K562 (cell line): ENCODE measurements around the gene UNC45A. TPM values are rescaled to one million over a fixed set of nuclear protein-coding genes. Genes with fewer than 3 reads are reported as not detected.

Experiments
- ATAC-seq: fragments of 200-7000 bp; cut with Tn5 transposase; 3 replicates; pipeline ENCODE4 v1.9.1; 2020; ENCODE audit warnings: moderate library complexity
- BruUV-seq: library from RNA; stranded (reverse); fragments of 400-500 nt; replicated peaks from 2 replicates; lab custom pipeline; 2021; lab: Mats Ljungman, UMichigan
- CTCF ChIA-PET: fragments of 300-600 bp; formaldehyde crosslinking; extraction: SDS; loops from one replicate; lab custom pipeline; 2021; ENCODE audit warnings: low intra/inter-chr PET ratio; lab: Yijun Ruan, JAX
- POLR2A ChIA-PET: fragments of 300-600, 350-650 bp; sonication (Branson Sonifier 250); formaldehyde crosslinking; extraction: SDS; loops from one replicate; lab custom pipeline; 2021; ENCODE audit warnings: antibody characterized with exemption, inconsistent platforms; lab: Yijun Ruan, JAX
- DNase-seq, 4 experiments: peaks; one replicate each; pipeline versions ENCODE4 v3.0.0 to v3.0.0-alpha.2; 2011 to 2018; ENCODE audit warnings: low spot score in 3 of 4, mixed read lengths in 3 of 4; ENCODE audit errors: extremely low read depth in 1 of 4
- FAIRE-seq: peaks from 2 replicates; lab custom pipeline; 2011; peaks lifted over from hg19 to GRCh38; lab: Jason Lieb, UNC
- H2AFZ ChIP-seq: 2 replicates; pipeline ENCODE4 v1.6.0; 2011; ENCODE audit warnings: low read depth, low read length, control low read depth, inconsistent platforms
- H3K27ac ChIP-seq: fragments of 200-600 bp; 3 replicates; pipeline ENCODE4 v1.8.0; 2011; ENCODE audit warnings: low read depth, mild to moderate bottlenecking, control low read depth, inconsistent platforms, low read length, moderate library complexity, mixed read lengths; ENCODE audit errors: extremely low read depth
- H3K27me3 ChIP-seq, 2 experiments: fragments of 300-600 bp in 1 of 2; 2 replicates in 1 of 2; 3 replicates in 1 of 2; pipeline versions ENCODE4 v1.6.0 to v1.8.0; 2011; ENCODE audit warnings: inconsistent platforms in 2 of 2, low read length in 2 of 2, mild to moderate bottlenecking in 1 of 2, mixed read lengths in 1 of 2, moderate library complexity in 1 of 2; ENCODE audit not compliant: control insufficient read depth in 2 of 2, insufficient read depth in 2 of 2
- H3K36me3 ChIP-seq: fragments of 300-600 bp; 3 replicates; pipeline ENCODE4 v1.8.0; 2011; ENCODE audit warnings: mild to moderate bottlenecking, low read length, inconsistent platforms; ENCODE audit not compliant: control insufficient read depth, insufficient read depth
- H3K4me1 ChIP-seq, 2 experiments: fragments of 200-600 bp in 1 of 2; replicated peaks in 1 of 2; 2 replicates in 1 of 2; 3 replicates in 1 of 2; pipeline versions ENCODE4 v1.5.1 to v1.8.0; 2011; ENCODE audit warnings: inconsistent platforms in 2 of 2, low read length in 2 of 2, mild to moderate bottlenecking in 1 of 2, mixed read lengths in 1 of 2, moderate library complexity in 1 of 2; ENCODE audit not compliant: control insufficient read depth in 2 of 2, insufficient read depth in 2 of 2
- H3K4me2 ChIP-seq: 2 replicates; pipeline ENCODE4 v1.6.1; 2011; ENCODE audit warnings: low read length, control low read depth, inconsistent platforms, mixed read lengths; ENCODE audit not compliant: insufficient read depth
- H3K4me3 ChIP-seq: fragments of 200-600 bp; sonication (generic), shearing (Covaris generic); 2 replicates; pipeline ENCODE4 v1.5.1; 2016; ENCODE audit warnings: control low read depth, inconsistent platforms
- H3K79me2 ChIP-seq: fragments of 200-600 bp; 3 replicates; pipeline ENCODE4 v1.8.0; 2011; ENCODE audit warnings: low read length, inconsistent platforms; ENCODE audit not compliant: control insufficient read depth, insufficient read depth
- H3K9ac ChIP-seq, 2 experiments: 2 replicates each; pipeline versions ENCODE4 v1.6.0 to v1.6.1; 2011; ENCODE audit warnings: low read depth in 2 of 2, low read length in 2 of 2, control low read depth in 1 of 2, inconsistent platforms in 1 of 2, mild to moderate bottlenecking in 1 of 2, mixed read lengths in 1 of 2; ENCODE audit not compliant: insufficient read depth in 1 of 2
- H3K9me1 ChIP-seq: one replicate; pipeline ENCODE4 v1.6.0; 2011; ENCODE audit warnings: inconsistent platforms, mild to moderate bottlenecking, low read length, moderate library complexity; ENCODE audit not compliant: control insufficient read depth, insufficient read depth
- H3K9me3 ChIP-seq: replicated peaks from 2 replicates; pipeline ENCODE4 v1.5.1; 2011; ENCODE audit warnings: low read depth, low read length, inconsistent platforms; ENCODE audit not compliant: control insufficient read depth, insufficient read depth
- H4K20me1 ChIP-seq: replicated peaks from 2 replicates; pipeline ENCODE4 v1.6.1; 2011; ENCODE audit warnings: low read length, inconsistent platforms, mixed read lengths; ENCODE audit not compliant: control insufficient read depth, insufficient read depth
- ARNT ChIP-seq, 2 experiments: fragments of 450-650 bp; IDR thresholded peaks; 2 replicates each; pipeline ENCODE4 v1.6.1; 2016; ENCODE audit warnings: mild to moderate bottlenecking in 1 of 2
- CAMTA2 ChIP-seq: fragments of 250-450 bp; sonication (Bioruptor Pico); conservative IDR thresholded peaks from 2 replicates; pipeline ENCODE4 v1.5.1; 2022
- E2F1 ChIP-seq: sonication (generic); formaldehyde crosslinking; IDR thresholded peaks from 2 replicates; pipeline ENCODE4 v1.8.1; 2023; ENCODE audit warnings: mild to moderate bottlenecking, missing genetic modification reagents, moderate library complexity
- GABPA ChIP-seq: fragments of 200-800 bp; sonication (Bioruptor generic); conservative IDR thresholded peaks from 2 replicates; pipeline ENCODE4 v1.6.1; 2016; ENCODE audit warnings: low read depth, missing genetic modification characterization, missing compliant biosample characterization
- GTF2F1 ChIP-seq: IDR thresholded peaks from 2 replicates; pipeline ENCODE4 v1.6.1; 2011; ENCODE audit warnings: low read depth, low read length, improper control_type of control experiment
- MCM5 ChIP-seq: fragments of 450-650 bp; IDR thresholded peaks from 2 replicates; pipeline ENCODE4 v1.6.1; 2016; ENCODE audit warnings: low read depth
- MTA3 ChIP-seq: fragments of 450-650 bp; formaldehyde crosslinking; IDR thresholded peaks from 2 replicates; pipeline ENCODE4 v1.6.1; 2017; ENCODE audit warnings: mild to moderate bottlenecking, borderline replicate concordance
- RFX7 ChIP-seq: fragments of 250-450 bp; sonication (Bioruptor Pico); IDR thresholded peaks from 2 replicates; pipeline ENCODE4 v1.5.1; 2021; ENCODE audit warnings: mild to moderate bottlenecking
- RHOXF2B ChIP-seq: fragments of 250-450 bp; sonication (Bioruptor Pico); conservative IDR thresholded peaks from 2 replicates; pipeline ENCODE4 v1.5.1; 2021
- STAT5A ChIP-seq: IDR thresholded peaks from 2 replicates; pipeline ENCODE4 v1.6.1; 2012; ENCODE audit warnings: low read length, inconsistent platforms, borderline replicate concordance
- XRCC4 ChIP-seq: IDR thresholded peaks from one replicate; pipeline ENCODE4 v1.6.1; 2011; ENCODE audit not compliant: insufficient read depth, insufficient read length; ENCODE audit errors: extremely low read depth
- ZFP1 ChIP-seq: fragments of 450-650 bp; formaldehyde crosslinking; IDR thresholded peaks from 2 replicates; pipeline ENCODE4 v1.4.0; 2020; ENCODE audit warnings: mild to moderate bottlenecking, mixed read lengths
- ZNF436 ChIP-seq: fragments of 250-450, 450-650 bp; sonication (Bioruptor Pico); formaldehyde crosslinking; IDR thresholded peaks from 2 replicates; pipeline ENCODE4 v1.7.0; 2020; ENCODE audit warnings: mild to moderate bottlenecking
- WGBS: fragments of 100-300 bp; shearing (Covaris generic); methylation state at CpG from one replicate; pipeline ENCODE4 v1.1.6; 2016; ENCODE audit warnings: low coverage, mixed read lengths; ENCODE audit not compliant: insufficient coverage; ENCODE audit errors: missing lambda C conversion rate; 5-methylcytosine and 5-hydroxymethylcytosine counted together
- in situ Hi-C: fragments of 300-500 bp; cut with MboI; formaldehyde crosslinking; loops from 4 replicates; pipeline ENCODE4 v1.15.0; 2018; ENCODE audit warnings: inconsistent platforms, mixed read lengths
- intact Hi-C: fragments of 100-400 bp; cut with micrococcal nuclease; formaldehyde crosslinking; loops from 2 replicates; pipeline ENCODE4 v1.14.2; 2022
- polyA plus RNA-seq, 8 experiments: library from polyadenylated mRNA; depleted of rRNA in 4 of 8; stranded (reverse) in 5 of 8; unstranded in 3 of 8; fragments of >200 nt; fragmentation: Nextera tagmentation in 2 of 8; fragmentation: Illumina TruSeq in 1 of 8; extraction: Ambion mirVana in 2 of 8; extraction: Trizol in 1 of 8; gene quantifications; 2 replicates each; pipeline versions ENCODE4 v1.2.1 to v1.2.3, GENCODE V29; 2011 to 2014; ENCODE audit warnings: inconsistent platforms in 1 of 8, missing spikeins in 1 of 8
- total RNA-seq, 7 experiments: library from RNA; depleted of rRNA in 6 of 7; stranded (reverse); fragments of >200 nt in 6 of 7; fragmentation: Illumina TruSeq in 2 of 7; extraction: Trizol in 2 of 7; gene quantifications; 2 replicates each; pipeline versions ENCODE4 v1.2.1 to v1.2.3, GENCODE V29; 2011 to 2021; ENCODE audit warnings: low replicate concordance in 1 of 7
- TF ChIP-seq, protein P1 (sequence below): fragments of 250-450 bp; sonication (Bioruptor Pico); IDR thresholded peaks from 2 replicates; pipeline ENCODE4 v1.8.0; 2022; ENCODE audit warnings: moderate library complexity, mild to moderate bottlenecking, inconsistent platforms

The UNC45A gene
- total and polyA plus RNA-seq, 9 of the 15 experiments (the other 6 are each of a cell fraction or from before 2014, with no cell fraction given), result 22.4 to 79.3 (median 43.7) TPM

- no peak for TF ChIP-seq GABPA (tag)
These were observed 41.7 kb upstream of the UNC45A start (continued) for GRCh38 chr15:90893175-90894090.

DNA sequence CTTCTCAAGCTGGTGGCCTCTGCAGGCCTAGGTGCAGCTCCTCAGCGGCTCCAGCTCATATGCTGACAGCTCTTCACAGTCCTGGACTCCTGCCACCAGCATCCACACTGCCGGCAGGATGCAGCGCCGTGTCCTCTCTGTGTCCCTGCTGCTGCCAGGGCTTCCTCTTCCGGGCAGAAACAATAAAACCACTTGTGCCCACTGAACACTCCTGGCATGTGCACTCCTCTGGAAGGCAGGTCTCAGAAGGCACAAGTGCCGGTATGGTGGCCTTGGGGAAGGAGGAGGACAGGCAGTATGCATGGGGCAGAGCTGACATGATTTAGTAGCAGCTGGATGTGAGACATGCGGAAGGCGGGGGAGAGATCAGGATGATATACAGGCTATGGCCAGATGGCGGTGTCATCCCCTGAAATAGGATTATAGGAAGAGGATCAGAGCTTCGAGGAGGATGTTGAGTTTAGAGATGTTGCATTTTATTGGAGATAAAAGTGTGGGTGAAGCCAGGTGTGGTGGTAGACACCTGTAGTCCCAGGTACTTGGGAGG, 39.4 kb upstream of the UNC45A start:
- Histone ChIP-seq H3K36me3 (no peaks in the 10 kb centered on the region; the same call in 2 of the 3 replicates), H3K9me1 (no peaks in the 10 kb centered on the region), H2AFZ (peak overlapping the region; percentile 82), H3K79me2 (no peaks in the 10 kb centered on the region; the same call in 2 of the 3 replicates), H3K27ac (peak overlapping the region; percentile 20; the same call in 1 of the 3 replicates), H3K4me1 (peaks cover 25 to 55% of the 10 kb centered on the region in 2 experiments), H4K20me1 (no peaks in the 10 kb centered on the region), H3K9ac (peak overlapping the region in 1 of 2 experiments; percentile 49; a peak in 1 of 4 replicates), H3K4me2 (peak overlapping the region; percentile 9; the same call in 1 of the 2 replicates), H3K27me3 (no peaks in the 10 kb centered on the region), H3K9me3 (no peaks in the 10 kb centered on the region), H3K4me3 (no peak overlapping the region)
- DNase-seq, result peak; percentile 48 to 84 (median 68)
- in situ Hi-C loops, result no loop called here
- intact Hi-C loops, result no loop called here
- no TSS peak for BruUV-seq
- ChIA-PET CTCF (interaction anchor here (0.8 kb wide), 1 partner anchor 39 kb away, joined by 3 read pairs; the partner anchor contains the start of gene UNC45A), POLR2A (interaction anchor here (0.5 to 3.0 kb wide), 8 partner anchors 8 to 343 kb away, joined by 3 to 11 read pairs (median 3); partner anchors contain the start of gene RCCD1)
- peak; percentile 98 for FAIRE-seq
- peak; percentile 90 for ATAC-seq
- WGBS, result 23% methylated on average over 10 of the region's 10 CpGs
- TF ChIP-seq XRCC4 (no peak), STAT5A (no peak), CAMTA2 (no peak), RFX7 (no peak), MTA3 (no peak), GTF2F1 (no peak), E2F1 (CRISPR knock-in tag) (no peak), ARNT (IDR thresholded peaks at IDR 0.05) (no peak), RHOXF2B (CRISPR knock-in tag) (no peak), ZNF436 (no peak), MCM5 (no peak), ZFP1 (CRISPR knock-in tag) (no peak)
- TF ChIP-seq, protein P1, sequence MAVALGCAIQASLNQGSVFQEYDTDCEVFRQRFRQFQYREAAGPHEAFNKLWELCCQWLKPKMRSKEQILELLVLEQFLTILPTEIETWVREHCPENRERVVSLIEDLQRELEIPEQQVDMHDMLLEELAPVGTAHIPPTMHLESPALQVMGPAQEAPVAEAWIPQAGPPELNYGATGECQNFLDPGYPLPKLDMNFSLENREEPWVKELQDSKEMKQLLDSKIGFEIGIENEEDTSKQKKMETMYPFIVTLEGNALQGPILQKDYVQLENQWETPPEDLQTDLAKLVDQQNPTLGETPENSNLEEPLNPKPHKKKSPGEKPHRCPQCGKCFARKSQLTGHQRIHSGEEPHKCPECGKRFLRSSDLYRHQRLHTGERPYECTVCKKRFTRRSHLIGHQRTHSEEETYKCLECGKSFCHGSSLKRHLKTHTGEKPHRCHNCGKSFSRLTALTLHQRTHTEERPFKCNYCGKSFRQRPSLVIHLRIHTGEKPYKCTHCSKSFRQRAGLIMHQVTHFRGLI (CRISPR knock-in tag), result no peak
